RWPE1 (cell line): ENCODE measurements around the gene FANCE.

Experiments used
- CTCF ChIA-PET: fragments of 350-600 bp; sonication (Branson Sonifier 250); formaldehyde crosslinking; extraction: SDS; loops from one replicate; lab custom pipeline; 2021; lab: Yijun Ruan, JAX
- POLR2A ChIA-PET: fragments of 400-600 bp; formaldehyde crosslinking; extraction: SDS; loops from one replicate; lab custom pipeline; 2020; ENCODE audit warnings: antibody characterized with exemption; ENCODE audit not compliant: low non-redundant PET; lab: Yijun Ruan, JAX
- DNase-seq: peaks from one replicate; pipeline ENCODE4 v3.0.0; 2012; ENCODE audit warnings: low spot score
- H3K27ac ChIP-seq: fragments of 450-650 bp; 2 replicates; pipeline ENCODE4 v1.5.1; 2017
- CTCF ChIP-seq: fragments of 450-650 bp; conservative IDR thresholded peaks from 2 replicates; pipeline ENCODE4 v1.5.1; 2017; ENCODE audit warnings: low read depth, mild to moderate bottlenecking

The FANCE gene

GRCh38 chr6:35457907-35458306, 5.8 kb downstream of the FANCE start:
- TF ChIP-seq CTCF, result no peak
- no peak for DNase-seq
- ChIA-PET POLR2A (no interaction called here), CTCF (interaction anchor here (0.5 to 0.7 kb wide), 3 partner anchors 9 to 160 kb away, joined by 3 read pairs; partner anchors contain the start of gene DEF6)
- peak overlapping the region; percentile 94 for H3K27ac ChIP-seq

- H3K27ac ChIP-seq, result peak overlapping the region; percentile 47
- no peak for TF ChIP-seq CTCF
- DNase-seq, result peak; percentile 62
- CTCF ChIA-PET, result interaction anchor here (2.0 kb wide), 1 partner anchor 12 kb away, joined by 5 read pairs; no protein-coding TSS in a partner anchor
- POLR2A ChIA-PET, result no interaction called here
Observed at GRCh38 chr6:35461270-35461669, 9.1 kb downstream of the FANCE start.

GRCh38 chr6:35463292-35463691, 11.2 kb downstream of the FANCE start:
- TF ChIP-seq CTCF, result no peak
- DNase-seq, result no peak
- H3K27ac ChIP-seq, result peak overlapping the region; percentile 10; the same call in 1 of the 2 replicates
- ChIA-PET CTCF (interaction anchor here (1.0 kb wide), 1 partner anchor 121 kb away, joined by 5 read pairs; no protein-coding TSS in a partner anchor), POLR2A (no interaction called here)

GRCh38 chr6:35465646-35466045, 13.5 kb downstream of the FANCE start:
- no peak for TF ChIP-seq CTCF
- DNase-seq, result no peak
- ChIA-PET POLR2A (interaction anchor here (1.2 kb wide), 1 partner anchor 9 kb away, joined by 3 read pairs; no protein-coding TSS in a partner anchor), CTCF (interaction anchor here (0.5 to 1.3 kb wide), 2 partner anchors 94 to 124 kb away, joined by 3 to 4 read pairs; no protein-coding TSS in a partner anchor)
- no peak overlapping the region for H3K27ac ChIP-seq

- peak; percentile 95 for TF ChIP-seq CTCF
- peak; percentile 93 for DNase-seq
- POLR2A ChIA-PET, result no interaction called here
- peak within 1 kb of the TSS; percentile 94 for H3K27ac ChIP-seq
- CTCF ChIA-PET, result interaction anchor here (0.6 to 2.0 kb wide), 8 partner anchors 12 to 1665 kb away, joined by 3 to 7 read pairs (median 4); partner anchors contain the start of genes FANCE and TEAD3
Observed at GRCh38 chr6:35468181-35468979, 16.2 kb downstream of the FANCE start, which contains the start of gene RPL10A. TSS of gene RPL10A (plus strand) at chr6:35468401. CDS start at chr6:35468435, 34 bp downstream.

GRCh38 chr6:35468980-35469750, 17.0 kb downstream of the FANCE start:
- ChIA-PET POLR2A (no interaction called here), CTCF (no interaction called here)
- TF ChIP-seq CTCF, result no peak

More at GRCh38 chr6:35468980-35469750, 17.0 kb downstream of the FANCE start:
- peak overlapping the region; percentile 94 for H3K27ac ChIP-seq
- DNase-seq, result no peak
